ENCODE measurements around the gene PLEKHJ1. TPM values are rescaled to one million over a fixed set of nuclear protein-coding genes. Genes with fewer than 3 reads are reported as not detected.
A peak's percentile ranks its signal among the peaks of the same experiment; 100 is the strongest.

Gene PLEKHJ1
- total and polyA plus RNA-seq, 5 donors = 39.9 to 65.2 (median 46.3) TPM

DNA sequence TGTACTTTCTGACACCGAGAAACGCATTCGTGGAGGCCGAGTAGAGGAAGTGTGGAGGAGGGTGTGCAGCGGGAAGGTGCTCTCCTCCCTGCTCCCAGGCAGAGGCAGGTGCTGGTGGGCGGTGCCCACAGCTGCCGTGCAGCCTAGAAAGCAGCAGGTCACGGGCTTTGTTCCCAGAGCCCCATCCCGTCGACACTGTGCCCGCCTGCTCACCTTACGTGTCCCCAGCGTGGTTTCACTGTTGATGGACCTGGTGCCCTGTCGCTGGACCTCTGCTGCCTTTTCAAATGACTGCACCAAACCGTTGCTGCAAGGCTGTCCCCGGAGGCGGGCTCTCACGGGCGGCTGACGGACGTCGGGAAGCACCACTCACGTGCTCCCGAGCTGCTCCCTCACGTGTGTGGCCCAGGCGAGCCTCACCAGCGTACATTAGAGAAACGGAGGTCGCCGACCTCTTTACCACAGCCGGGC is 20.8 kb downstream of the PLEKHJ1 start:
- Histone ChIP-seq H3K4me3 (ENCODE audit: low read length) (no peak overlapping the region), H3K27ac (ENCODE audit: low read length) (no peak overlapping the region), H3K9me3 (ENCODE audit: control insufficient read depth, low read length) (no peaks in the 10 kb centered on the region), H3K4me1 (ENCODE audit: control insufficient read depth, insufficient read depth, low read length) (no peaks in the 10 kb centered on the region), H3K27me3 (ENCODE audit: control insufficient read depth, insufficient read depth) (no peaks in the 10 kb centered on the region)
- intact Hi-C loops (cut with DNase I) = loop anchor here in 1 of 4 donors (10.0 kb wide), 1 partner anchor 61 kb away; the partner anchor contains the start of gene AP3D1
- no peak for DNase-seq
- ATAC-seq = no peak
- 80% methylated on average over 31 of the region's 31 CpGs for WGBS

DNA sequence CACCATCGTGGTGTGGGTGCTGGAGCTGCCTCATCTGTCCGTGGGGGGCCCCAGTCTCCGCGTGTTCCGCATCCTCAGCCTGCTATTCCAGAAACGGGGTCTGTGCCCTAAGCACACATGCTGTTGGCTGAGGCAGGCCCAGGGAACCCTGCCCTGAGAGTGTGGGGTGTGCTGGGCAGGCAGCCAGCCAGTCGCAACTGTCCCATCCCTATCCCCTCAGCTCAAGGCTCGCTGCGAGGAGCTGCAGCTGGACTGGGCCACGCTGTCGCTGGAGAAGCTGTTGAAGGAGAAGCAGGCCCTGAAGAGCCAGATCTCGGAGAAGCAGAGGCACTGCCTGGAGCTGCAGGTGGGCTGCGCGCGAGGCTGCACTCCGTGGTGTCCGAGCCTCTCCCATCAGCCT is 21.9 kb downstream of the PLEKHJ1 start:
- Histone ChIP-seq H3K4me3 (ENCODE audit: low read length) (no peak overlapping the region), H3K4me1 (ENCODE audit: control insufficient read depth, insufficient read depth, low read length) (no peaks in the 10 kb centered on the region), H3K27me3 (ENCODE audit: control insufficient read depth, insufficient read depth) (no peaks in the 10 kb centered on the region), H3K9me3 (ENCODE audit: control insufficient read depth, low read length) (no peaks in the 10 kb centered on the region), H3K27ac (ENCODE audit: low read length) (no peak overlapping the region)
- 82% methylated on average over 17 of the region's 17 CpGs for WGBS
- no peak for ATAC-seq
- intact Hi-C loops (cut with DNase I) = loop anchor here in 1 of 4 donors (10.0 kb wide), 1 partner anchor 59 kb away; the partner anchor contains the start of gene AP3D1
- DNase-seq = no peak

DNA sequence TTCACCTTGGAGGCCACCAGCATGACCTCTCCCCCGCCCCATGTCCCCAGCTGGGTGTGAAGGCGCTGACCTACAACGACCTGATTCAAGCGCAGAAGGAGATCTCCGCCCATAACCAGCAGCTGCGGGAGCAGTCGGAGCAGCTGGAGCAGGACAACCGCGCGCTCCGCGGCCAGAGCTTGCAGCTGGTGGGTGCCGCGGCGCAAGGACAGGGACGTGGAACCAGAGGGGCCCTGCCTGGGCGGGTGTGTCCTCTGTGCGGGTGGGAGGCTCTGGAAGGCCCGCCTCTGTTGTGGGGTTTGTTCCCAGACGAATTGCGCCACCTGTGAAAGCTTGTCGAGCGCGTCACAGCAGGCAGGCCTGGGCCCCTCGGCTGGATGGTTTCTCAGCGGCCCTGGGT is 22.3 kb downstream of the PLEKHJ1 start:
- H3K27ac ChIP-seq (ENCODE audit: low read length) = no peak overlapping the region
- no peaks in the 10 kb centered on the region for H3K27me3 ChIP-seq (ENCODE audit: control insufficient read depth, insufficient read depth)
- WGBS = 83% methylated on average over 26 of the region's 26 CpGs
- ATAC-seq (no peak), DNase-seq (no peak)
- no peaks in the 10 kb centered on the region for H3K9me3 ChIP-seq (ENCODE audit: control insufficient read depth, low read length)
- intact Hi-C loops (cut with DNase I) = loop anchor here in 1 of 4 donors (10.0 kb wide), 1 partner anchor 59 kb away; the partner anchor contains the start of gene AP3D1
- no peak overlapping the region for H3K4me3 ChIP-seq (ENCODE audit: low read length)
- H3K4me1 ChIP-seq (ENCODE audit: control insufficient read depth, insufficient read depth, low read length) = no peaks in the 10 kb centered on the region

DNA sequence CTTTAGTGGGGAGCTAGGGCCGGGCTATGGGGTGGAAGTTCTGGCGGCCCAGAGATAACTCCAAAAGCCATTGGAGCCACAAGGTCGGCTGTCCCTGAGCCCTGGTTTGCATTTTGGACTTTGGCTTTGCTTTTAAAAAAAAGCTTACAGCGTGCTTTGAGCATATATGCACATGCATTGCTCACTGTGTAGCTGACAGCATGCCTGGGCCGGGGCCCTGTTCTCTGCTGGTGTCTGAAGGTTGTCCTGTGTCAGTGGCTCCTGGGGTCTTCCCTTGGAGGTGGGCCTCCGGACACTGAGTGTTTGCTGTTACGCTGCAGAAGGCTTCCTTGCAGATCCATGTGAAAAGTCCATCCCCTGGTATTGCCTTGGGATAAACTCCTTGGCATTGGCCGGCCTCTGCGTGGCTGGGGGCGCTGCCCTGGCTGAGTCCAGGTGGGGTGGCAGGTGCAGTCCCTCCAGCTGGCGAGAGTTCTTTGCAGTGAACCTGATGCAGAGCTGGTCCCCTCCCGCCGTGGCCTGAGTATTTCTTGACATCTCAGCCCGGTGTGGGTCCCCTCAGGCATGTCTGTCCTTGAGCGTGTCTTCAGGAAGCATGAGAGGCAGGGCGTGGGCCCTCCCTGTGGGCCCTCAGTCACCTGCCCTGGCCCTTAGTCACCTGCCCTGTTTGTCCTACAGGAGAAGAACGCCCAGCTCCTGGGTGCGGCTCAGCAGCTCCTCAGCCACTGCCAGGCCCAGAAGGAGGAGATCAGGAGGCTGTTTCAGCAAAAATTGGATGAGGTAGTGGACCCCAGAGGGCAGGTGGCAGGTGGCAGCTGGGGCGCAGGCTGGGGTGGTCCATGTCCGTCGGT is 23.0 kb downstream of the PLEKHJ1 start:
- Histone ChIP-seq H3K9me3 (ENCODE audit: control insufficient read depth, low read length) (no peaks in the 10 kb centered on the region), H3K27ac (ENCODE audit: low read length) (no peak overlapping the region), H3K4me1 (ENCODE audit: control insufficient read depth, insufficient read depth, low read length) (no peaks in the 10 kb centered on the region), H3K27me3 (ENCODE audit: control insufficient read depth, insufficient read depth) (no peaks in the 10 kb centered on the region), H3K4me3 (ENCODE audit: low read length) (no peak overlapping the region)
- WGBS = 95% methylated on average over 21 of the region's 21 CpGs
- intact Hi-C loops (cut with DNase I) = loop anchor here in 1 of 4 donors (10.0 kb wide), 1 partner anchor 58 kb away; the partner anchor contains the start of gene AP3D1
- DNase-seq (no peak), ATAC-seq (no peak)

DNA sequence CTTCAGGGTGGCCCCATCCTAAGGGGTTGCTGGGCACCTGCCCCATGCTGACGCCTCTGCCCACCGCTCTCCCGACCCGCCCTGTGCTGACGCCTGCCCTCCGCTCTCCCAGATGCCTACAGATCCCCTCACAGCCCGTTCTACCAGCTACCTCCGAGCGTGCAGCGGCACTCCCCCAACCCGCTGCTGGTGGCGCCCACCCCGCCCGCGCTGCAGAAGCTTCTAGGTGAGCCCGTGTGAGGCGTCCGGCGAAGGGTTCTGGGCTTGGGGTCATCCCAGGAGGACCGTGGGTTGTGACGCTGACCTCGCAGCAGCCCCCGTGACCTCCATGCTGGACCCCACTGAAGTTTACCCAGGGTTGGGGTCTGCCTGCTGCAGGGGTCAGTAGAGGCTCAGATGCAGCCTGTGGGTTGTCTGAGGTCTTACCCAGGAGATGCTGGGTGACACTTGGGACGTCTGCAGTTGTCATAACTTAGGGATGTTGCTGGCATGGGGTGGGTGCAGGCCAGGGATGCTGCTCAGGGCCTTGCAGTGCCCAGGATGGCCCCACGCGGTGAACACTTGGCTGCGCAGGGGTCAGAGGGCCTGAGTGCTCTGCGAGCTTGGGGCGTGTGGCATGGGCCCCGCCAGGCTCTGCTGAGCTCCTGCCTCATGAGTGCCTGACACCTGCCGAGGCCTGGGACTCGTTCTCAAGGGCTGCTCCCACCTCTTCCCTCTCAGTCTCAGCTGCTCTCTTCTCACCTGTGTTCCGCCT is 25.0 kb downstream of the PLEKHJ1 start:
- no peaks in the 10 kb centered on the region for H3K9me3 ChIP-seq (ENCODE audit: control insufficient read depth, low read length)
- H3K27ac ChIP-seq (ENCODE audit: low read length) = no peak overlapping the region
- ATAC-seq (no peak), DNase-seq (no peak)
- H3K4me3 ChIP-seq (ENCODE audit: low read length) = no peak overlapping the region
- no peaks in the 10 kb centered on the region for H3K27me3 ChIP-seq (ENCODE audit: control insufficient read depth, insufficient read depth)
- intact Hi-C loops (cut with DNase I) = loop anchor here in 1 of 4 donors (10.0 kb wide), 1 partner anchor 56 kb away; the partner anchor contains the start of gene AP3D1
- 91% methylated on average over 33 of the region's 33 CpGs for WGBS
- H3K4me1 ChIP-seq (ENCODE audit: control insufficient read depth, insufficient read depth, low read length) = no peaks in the 10 kb centered on the region

DNA sequence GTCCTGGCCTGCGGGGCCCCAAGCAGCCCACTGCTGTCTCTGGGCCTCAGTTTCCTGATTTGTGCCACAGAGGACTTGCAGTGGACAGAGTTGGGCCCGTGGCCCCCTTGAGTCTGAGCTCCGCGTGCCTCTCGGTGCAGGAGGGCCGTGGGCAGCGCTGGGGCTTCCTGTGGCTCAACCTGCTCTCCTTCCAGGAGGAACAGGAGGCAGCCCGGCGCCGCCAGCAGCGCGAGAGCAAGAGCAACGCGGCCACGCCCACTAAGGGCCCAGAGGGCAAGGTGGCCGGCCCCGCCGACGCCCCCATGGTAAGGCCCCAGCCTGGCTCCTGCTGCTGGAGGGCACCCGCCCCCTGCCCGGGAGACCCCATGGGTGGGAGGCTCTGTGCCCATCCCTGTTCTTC is 25.9 kb downstream of the PLEKHJ1 start:
- intact Hi-C loops (cut with DNase I) = loop anchor here in 1 of 4 donors (10.0 kb wide), 1 partner anchor 55 kb away; the partner anchor contains the start of gene AP3D1
- Histone ChIP-seq H3K9me3 (ENCODE audit: control insufficient read depth, low read length) (no peaks in the 10 kb centered on the region), H3K4me1 (ENCODE audit: control insufficient read depth, insufficient read depth, low read length) (no peaks in the 10 kb centered on the region), H3K4me3 (ENCODE audit: low read length) (no peak overlapping the region), H3K27ac (ENCODE audit: low read length) (no peak overlapping the region), H3K27me3 (ENCODE audit: control insufficient read depth, insufficient read depth) (no peaks in the 10 kb centered on the region)
- no peak for DNase-seq
- WGBS = 88% methylated on average over 21 of the region's 21 CpGs
- no peak for ATAC-seq

DNA sequence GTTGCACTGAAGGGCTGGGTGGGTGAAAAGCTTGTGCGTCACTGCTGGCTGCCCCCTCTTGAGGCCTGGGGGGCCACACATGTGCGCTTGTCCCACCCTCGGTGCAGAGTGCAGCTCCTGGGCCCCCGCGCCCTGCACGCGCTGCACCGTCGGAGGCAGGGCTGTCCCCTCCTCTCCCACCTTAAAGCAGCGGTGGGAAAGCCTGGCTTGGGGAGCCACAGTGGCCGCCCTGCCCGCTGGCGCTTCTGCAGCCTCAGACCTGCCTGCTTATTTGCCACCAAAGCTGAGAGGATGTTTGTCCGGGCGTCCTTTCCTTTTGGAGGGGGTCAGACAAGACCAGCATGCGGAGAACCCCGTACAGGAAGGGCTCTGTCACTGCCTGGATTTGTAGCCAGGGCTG is 26.7 kb downstream of the PLEKHJ1 start:
- ATAC-seq = no peak
- Histone ChIP-seq H3K9me3 (ENCODE audit: control insufficient read depth, low read length) (no peaks in the 10 kb centered on the region), H3K27ac (ENCODE audit: low read length) (no peak overlapping the region), H3K27me3 (ENCODE audit: control insufficient read depth, insufficient read depth) (no peaks in the 10 kb centered on the region), H3K4me1 (ENCODE audit: control insufficient read depth, insufficient read depth, low read length) (no peaks in the 10 kb centered on the region), H3K4me3 (ENCODE audit: low read length) (no peak overlapping the region)
- no peak for DNase-seq
- 82% methylated on average over 17 of the region's 17 CpGs for WGBS
- intact Hi-C loops (cut with DNase I) = no loop called here

DNA sequence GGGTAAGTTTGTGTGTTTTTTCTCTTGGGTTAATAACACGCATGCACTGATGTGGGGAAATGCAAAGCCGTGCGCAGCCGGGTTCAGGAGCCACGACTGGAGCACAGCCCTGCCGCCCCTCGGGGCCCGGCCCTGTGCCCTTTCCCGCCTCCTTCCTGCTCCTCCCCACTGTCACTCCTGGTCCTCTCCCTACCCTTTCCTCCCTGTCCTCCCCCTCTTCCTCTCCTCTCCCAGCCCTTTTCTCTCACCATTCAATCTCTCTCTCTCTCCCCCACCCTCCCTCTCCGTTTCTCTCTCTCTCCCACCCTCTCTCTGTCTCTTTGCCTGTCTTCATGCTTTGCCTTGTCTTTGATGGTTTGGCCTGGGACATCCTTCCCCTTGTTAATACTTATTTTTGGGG is 27.2 kb downstream of the PLEKHJ1 start:
- whole genome bisulfite sequencing = 42% methylated on average over 10 of the region's 10 CpGs
- intact Hi-C loops (cut with DNase I) = no loop called here
- DNase-seq (peak in 1 of 3 donors; percentile 74), ATAC-seq (peak; percentile 23 to 49)
- no peaks in the 10 kb centered on the region for H3K9me3 ChIP-seq (ENCODE audit: control insufficient read depth, low read length)
- no peak overlapping the region for H3K4me3 ChIP-seq (ENCODE audit: low read length)
- H3K27ac ChIP-seq (ENCODE audit: low read length) = no peak overlapping the region
- peaks cover 2% of the 10 kb centered on the region for H3K4me1 ChIP-seq (ENCODE audit: control insufficient read depth, insufficient read depth, low read length)
- no peaks in the 10 kb centered on the region for H3K27me3 ChIP-seq (ENCODE audit: control insufficient read depth, insufficient read depth)

DNA sequence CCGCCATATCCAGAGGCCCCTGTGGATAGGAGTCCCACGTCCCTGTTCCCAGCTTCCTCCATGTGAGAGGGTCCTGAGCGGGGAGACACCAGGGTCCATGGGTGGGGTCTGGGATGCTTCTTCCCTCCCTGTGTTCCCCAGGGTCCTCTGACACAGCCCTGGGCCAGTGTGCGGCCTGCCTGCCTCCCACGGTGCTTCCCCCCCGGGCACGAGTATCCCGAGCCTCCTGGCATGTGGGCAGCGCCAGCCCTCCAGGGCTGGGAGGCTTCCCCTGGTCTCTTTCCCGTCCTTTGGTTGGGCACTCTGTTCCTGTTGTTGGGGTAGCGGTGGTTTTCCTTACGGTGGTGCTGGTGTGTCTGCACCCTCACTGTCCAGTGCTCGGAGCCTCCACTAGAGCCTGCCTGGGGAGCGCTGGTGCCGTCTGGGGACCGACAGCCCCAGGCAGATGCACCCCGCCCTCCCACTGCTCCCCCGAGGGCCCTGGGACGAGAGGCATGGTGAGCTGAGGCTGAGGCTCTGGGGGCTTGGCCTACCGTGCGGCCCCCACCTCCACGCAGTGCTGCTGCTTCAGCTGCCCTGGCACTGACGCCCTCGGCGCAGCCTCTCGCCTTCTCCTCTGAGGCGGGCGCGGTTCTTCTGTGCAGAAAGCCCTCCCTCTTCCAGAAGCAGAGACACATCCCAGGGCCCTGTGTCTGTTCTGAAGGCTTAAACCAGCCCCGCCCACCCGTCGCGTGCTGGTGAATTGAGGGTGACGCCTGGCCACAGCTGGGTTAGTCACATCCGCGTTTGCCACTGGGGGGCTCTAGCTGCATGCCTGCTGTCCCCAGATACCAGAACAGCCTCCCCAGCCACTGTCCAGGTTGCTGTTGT is 27.9 kb downstream of the PLEKHJ1 start:
- 61% methylated on average over 36 of the region's 36 CpGs for WGBS
- H3K4me1 ChIP-seq (ENCODE audit: control insufficient read depth, insufficient read depth, low read length) = peaks cover 2% of the 10 kb centered on the region
- no peaks in the 10 kb centered on the region for H3K27me3 ChIP-seq (ENCODE audit: control insufficient read depth, insufficient read depth)
- ATAC-seq (peak; percentile 67 to 87), DNase-seq (peak; percentile 87 to 94 (median 87))
- H3K9me3 ChIP-seq (ENCODE audit: control insufficient read depth, low read length) = no peaks in the 10 kb centered on the region
- H3K4me3 ChIP-seq (ENCODE audit: low read length) = no peak overlapping the region
- H3K27ac ChIP-seq (ENCODE audit: low read length) = no peak overlapping the region
- intact Hi-C loops (cut with DNase I) = no loop called here

DNA sequence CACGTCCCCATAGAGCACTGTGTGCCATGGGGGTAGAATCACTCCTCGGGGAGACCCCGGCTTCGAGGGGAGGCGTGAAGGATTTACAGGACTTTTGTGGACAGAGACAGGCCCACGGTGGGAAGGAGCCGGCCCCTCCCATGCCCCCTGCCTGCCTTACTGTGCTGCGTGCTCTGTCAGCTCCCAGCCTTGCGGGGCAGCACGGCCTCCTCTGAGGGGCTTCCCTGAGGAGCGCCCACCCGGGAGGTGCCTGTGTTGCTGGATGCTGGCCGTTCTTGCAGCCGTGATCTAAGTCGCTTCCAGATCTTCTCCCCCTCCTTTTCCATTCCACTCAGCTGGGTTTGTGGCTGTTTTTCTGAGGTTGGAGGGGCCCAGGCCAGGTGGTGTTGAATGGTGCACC is 29.1 kb downstream of the PLEKHJ1 start:
- DNase-seq (no peak), ATAC-seq (no peak)
- no peaks in the 10 kb centered on the region for H3K27me3 ChIP-seq (ENCODE audit: control insufficient read depth, insufficient read depth)
- 92% methylated on average over 15 of the region's 15 CpGs for whole genome bisulfite sequencing
- no peaks in the 10 kb centered on the region for H3K9me3 ChIP-seq (ENCODE audit: control insufficient read depth, low read length)
- peaks cover 2% of the 10 kb centered on the region for H3K4me1 ChIP-seq (ENCODE audit: control insufficient read depth, insufficient read depth, low read length)
- no peak overlapping the region for H3K27ac ChIP-seq (ENCODE audit: low read length)
- H3K4me3 ChIP-seq (ENCODE audit: low read length) = no peak overlapping the region
- intact Hi-C loops (cut with DNase I) = no loop called here

All from right cardiac atrium (tissue), 5 donors.